Heart left ventricle (tissue), 16 donors: ENCODE data around the gene MOK. TPM values are rescaled to one million over a fixed set of nuclear protein-coding genes. Genes with fewer than 3 reads are reported as not detected.

Source experiments
- ATAC-seq, 4 donors: fragments of 200-7000 bp; cut with Tn5 transposase; one replicate each; pipeline ENCODE4 v1.9.1; 2020 to 2022; ENCODE audit warnings: moderate library complexity in 4 of 4, mild to moderate bottlenecking in 3 of 4, moderate number of reproducible peaks in 1 of 4
- DNase-seq, 5 donors: peaks; one replicate each; pipeline ENCODE4 v3.0.0-alpha.2; 2020
- H3K27ac ChIP-seq, 12 donors: fragments of 200-600 bp; sonication (generic) in 4 of 12; one replicate each; pipeline versions ENCODE4 v1.5.0 to v1.8.0; 2016 to 2022; ENCODE audit warnings: mild to moderate bottlenecking in 2 of 12
- H3K27me3 ChIP-seq, 9 donors: fragments of 200-600 bp; sonication (generic) in 2 of 9; one replicate each; pipeline versions ENCODE4 v1.5.1 to v1.8.0; 2016 to 2022; ENCODE audit warnings: mild to moderate bottlenecking in 3 of 9
- H3K36me3 ChIP-seq, 9 donors: fragments of 200-600 bp; sonication (generic) in 2 of 9; one replicate each; pipeline versions ENCODE4 v1.5.0 to v1.8.0; 2018 to 2022; ENCODE audit warnings: mild to moderate bottlenecking in 2 of 9
- H3K4me1 ChIP-seq, 12 donors: fragments of 200-600 bp; sonication (generic) in 4 of 12; one replicate each; pipeline versions ENCODE4 v1.5.0 to v1.8.0; 2016 to 2022; ENCODE audit warnings: mild to moderate bottlenecking in 3 of 12
- H3K4me3 ChIP-seq, 12 donors: fragments of 200-600 bp; sonication (generic) in 4 of 12; one replicate each; pipeline versions ENCODE4 v1.5.0 to v1.8.0; 2017 to 2022; ENCODE audit warnings: mild to moderate bottlenecking in 9 of 12, moderate library complexity in 4 of 12
- H3K9me3 ChIP-seq, 12 donors: fragments of 200-600 bp; sonication (generic) in 4 of 12; one replicate each; pipeline versions ENCODE4 v1.5.0 to v1.8.0; 2016 to 2022; ENCODE audit warnings: mild to moderate bottlenecking in 1 of 12
- CTCF ChIP-seq, 12 donors: fragments of 200-600 bp; sonication (generic) in 4 of 12; IDR thresholded peaks; one replicate each; pipeline versions ENCODE4 v1.5.0 to v1.8.0; 2018 to 2022; ENCODE audit warnings: antibody characterized with exemption in 12 of 12, mild to moderate bottlenecking in 5 of 12
- POLR2A ChIP-seq, 2 donors: fragments of 450-650 bp; IDR thresholded peaks; one replicate each; pipeline ENCODE4 v1.6.1; 2017; ENCODE audit warnings: antibody characterized with exemption in 2 of 2, mild to moderate bottlenecking in 2 of 2, moderate library complexity in 2 of 2
- WGBS, 4 donors: extraction: QIAGEN DNeasy Blood & Tissue Kit in 2 of 4; methylation state at CpG; one replicate each; pipeline versions ENCODE4 v1.1.5 to v1.1.7; 2013 to 2018; 5-methylcytosine and 5-hydroxymethylcytosine counted together
- intact Hi-C, 10 donors: fragments of 100-400 bp; cut with DNase I; formaldehyde crosslinking; loops; one replicate each; pipeline versions ENCODE4 v1.11.1 to v1.14.2; 2022
- polyA plus RNA-seq, 2 donors: library from polyadenylated mRNA; stranded (reverse); fragments of 200-250 nt; gene quantifications; one replicate each; pipeline ENCODE4 v1.2.3, GENCODE V29; 2013
- total RNA-seq, 9 donors: library from RNA; depleted of rRNA in 2 of 9; stranded (reverse); fragments of >200 nt in 2 of 9; fragmentation: NEBNext Ultra II Directional in 3 of 9; extraction: Animal tissue kit (Norgen Biotek cat#: 25700) in 3 of 9; gene quantifications; one replicate each; pipeline versions ENCODE4 v1.1.0 to v1.2.4, GENCODE V29; 2016 to 2023
- donor health status: ischemic (EF 13 %, LVEDD 7.1; RV severe dilation, severe dysfunction).
- donor health status: healthy with polysubstance abuse.
- donor health status: DM: no; HTN: yes; CAD: no.
- donor health status: DM: no; HTN: no; CAD: no.
- donor health status: ischemic (EF 25% LVEDD 6.9; RV normal size, moderate dysfunction).
- donor health status: ischemic (EF 25% LVEDD 5.7; RV mildly dilated, moderate dysfunction).
- donor health status: healthy.
- donor health status: DM: yes; HTN: yes; CAD: no.
- donor health status: ischemic (EF 35%, LVEDD 5.7; RV mildly dilated, moderate dysfunction).
- donor health status: nonischemic (EF 11% LVEDD 7.7; RV severe dilation, severe dysfunction).
- donor health status: DM: yes; HTN: yes; CAD: no.
- donor health status: PGD.
- donor health status: ischemic (EF 29% LVEDD 5.4; RV normal size, mild dysfunction).
- donor health status: nonischemic (EF 23%, LVEDD 6.1; RV moderate dilation, normal function).

The MOK gene
- total and polyA plus RNA-seq, 11 donors = 8.7 to 18.1 (median 12.7) TPM

- TF ChIP-seq CTCF (IDR thresholded peaks at IDR 0.05) (no peak), POLR2A (IDR thresholded peaks at IDR 0.05) (no peak)
- Histone ChIP-seq H3K4me3 (no peak overlapping the region), H3K27ac (no peak overlapping the region), H3K27me3 (no peaks in the 10 kb centered on the region), H3K9me3 (no peaks in the 10 kb centered on the region), H3K36me3 (peaks cover 0 to 77% (median 62%) of the 10 kb centered on the region in 9 donors), H3K4me1 (peaks cover 0 to 14% (median 3%) of the 10 kb centered on the region in 12 donors)
- intact Hi-C loops = no loop called here
- ATAC-seq (peak in 3 of 4 donors; percentile 25 to 42 (median 38)), DNase-seq (no peak)
- WGBS, 4 donors = 70 to 77% (median 73%) methylated on average over 9 of the region's 9 CpGs
Observed at GRCh38 chr14:102200690-102201352, 104.1 kb downstream of the MOK start.

DNA sequence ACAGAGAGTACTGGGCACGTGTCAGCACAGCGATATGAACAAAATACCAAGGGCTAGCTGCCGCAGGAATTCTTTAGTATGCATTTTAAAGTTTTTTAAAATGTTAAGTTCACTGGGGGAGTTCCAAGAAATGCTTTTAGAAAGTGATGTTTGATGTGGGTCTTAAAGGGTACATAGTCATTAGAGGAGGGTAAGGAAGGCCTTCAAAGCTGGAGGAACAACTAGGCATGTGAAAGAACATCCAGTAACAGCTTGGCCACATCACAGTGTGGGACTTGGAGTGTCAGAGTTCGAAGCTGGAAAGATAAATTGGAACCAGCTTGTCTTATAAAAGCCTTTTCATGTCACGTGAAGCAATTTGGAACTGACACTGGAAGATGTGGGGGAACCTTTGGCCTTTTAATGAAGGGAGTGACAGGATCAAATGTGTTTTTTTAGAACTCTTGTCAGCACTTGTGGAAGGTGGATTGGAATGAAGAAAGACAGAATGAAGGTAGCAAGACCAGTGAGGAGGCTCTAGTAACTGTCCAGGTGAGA, 107.6 kb downstream of the MOK start:
- no peak overlapping the region for H3K27ac ChIP-seq
- no peaks in the 10 kb centered on the region for H3K27me3 ChIP-seq
- H3K36me3 ChIP-seq = peaks cover 0 to 65% (median 52%) of the 10 kb centered on the region in 9 donors
- ATAC-seq (no peak), DNase-seq (no peak)
- TF ChIP-seq CTCF (IDR thresholded peaks at IDR 0.05) (no peak), POLR2A (IDR thresholded peaks at IDR 0.05) (no peak)
- no peaks in the 10 kb centered on the region for H3K9me3 ChIP-seq
- no peak overlapping the region for H3K4me3 ChIP-seq
- 70 to 81% (median 72%) methylated on average over 5 of the region's 5 CpGs for WGBS, 4 donors
- peaks cover 0 to 26% (median 5%) of the 10 kb centered on the region in 12 donors for H3K4me1 ChIP-seq
- intact Hi-C loops = loop anchor here in 1 of 10 donors (5.0 kb wide), 1 partner anchor 55 kb away; no protein-coding TSS in a partner anchor

GRCh38 chr14:102196902-102197230, 108.1 kb downstream of the MOK start:
- DNase-seq = no peak
- Histone ChIP-seq H3K9me3 (no peaks in the 10 kb centered on the region), H3K4me3 (no peak overlapping the region), H3K27ac (no peak overlapping the region), H3K4me1 (peaks cover 0 to 26% (median 5%) of the 10 kb centered on the region in 12 donors), H3K36me3 (peaks cover 0 to 65% (median 52%) of the 10 kb centered on the region in 9 donors), H3K27me3 (no peaks in the 10 kb centered on the region)
- TF ChIP-seq CTCF (IDR thresholded peaks at IDR 0.05) = no peak
- no peak for TF ChIP-seq POLR2A (IDR thresholded peaks at IDR 0.05)
- intact Hi-C loops = loop anchor here in 1 of 10 donors (5.0 kb wide), 1 partner anchor 55 kb away; no protein-coding TSS in a partner anchor
- 81 to 95% (median 85%) methylated on average over 4 of the region's 4 CpGs for WGBS, 4 donors
- no peak for ATAC-seq

DNA sequence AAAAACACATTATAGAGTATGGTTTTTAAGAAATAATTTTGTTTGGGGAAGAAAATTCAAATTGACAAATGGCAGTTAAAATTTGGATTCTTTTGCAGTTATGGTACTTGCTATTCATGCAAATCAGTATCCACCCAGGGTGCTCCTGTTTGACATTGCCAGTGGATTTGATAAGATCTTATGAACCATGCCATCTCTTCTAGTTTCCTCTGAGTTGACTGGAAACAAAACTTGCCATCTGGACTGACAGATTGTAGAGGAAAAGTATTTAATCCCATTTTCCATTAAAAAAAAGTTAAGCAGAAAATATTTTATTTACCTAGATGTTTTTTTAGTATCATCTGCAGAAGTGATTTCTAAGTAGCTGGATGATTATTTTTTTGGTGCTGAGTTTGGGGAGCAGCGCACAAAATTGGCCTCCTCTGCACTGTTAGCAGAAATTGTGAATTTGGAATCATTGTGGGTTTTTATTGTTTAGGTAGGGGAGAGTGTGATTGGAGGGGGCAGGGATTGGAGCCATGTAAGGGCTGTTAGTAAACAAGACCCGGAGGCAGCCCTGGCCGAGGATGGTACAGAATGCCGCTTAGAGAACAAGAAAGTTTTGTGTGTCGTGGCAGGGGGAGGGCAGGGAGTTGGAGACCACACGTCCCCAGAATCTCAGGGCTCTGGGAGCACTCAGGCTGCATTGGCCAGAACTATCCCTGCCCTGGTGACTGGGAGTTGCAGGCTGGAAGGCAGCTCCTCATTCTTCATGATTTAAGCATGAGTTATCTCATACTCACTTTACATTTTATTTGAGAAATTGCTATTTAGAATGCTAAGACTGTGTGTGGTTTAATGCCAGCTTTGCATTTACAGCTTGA, 108.7 kb downstream of the MOK start:
- ATAC-seq = no peak
- Histone ChIP-seq H3K9me3 (no peaks in the 10 kb centered on the region), H3K4me1 (peaks cover 0 to 26% (median 6%) of the 10 kb centered on the region in 12 donors), H3K36me3 (peaks cover 0 to 64% (median 51%) of the 10 kb centered on the region in 9 donors), H3K27ac (no peak overlapping the region), H3K27me3 (no peaks in the 10 kb centered on the region), H3K4me3 (no peak overlapping the region)
- TF ChIP-seq CTCF (IDR thresholded peaks at IDR 0.05) (no peak), POLR2A (IDR thresholded peaks at IDR 0.05) (no peak)
- intact Hi-C loops = loop anchor here in 1 of 10 donors (5.0 kb wide), 1 partner anchor 54 kb away; no protein-coding TSS in a partner anchor
- 82 to 94% (median 91%) methylated on average over 6 of the region's 6 CpGs for WGBS, 4 donors
- no peak for DNase-seq
